ENCODE data around the gene ZNF593.

- TF ChIP-seq CTCF (IDR thresholded peaks at IDR 0.05) (no peak), POLR2A (IDR thresholded peaks at IDR 0.05) (no peak)
Observed at GRCh38 chr1:26126321-26127084, 43.2 kb upstream of the ZNF593 start.

Data from body of pancreas (tissue), 4 donors.